GM19238 (cell line): ENCODE results near the gene ROBO1.
"Not testable (repeated sequence)": the region's sequence is repeated elsewhere in the genome, so short reads cannot be mapped to it uniquely, and the experiment has no call there.

ENCODE experiments used
- DNase-seq: peaks from one replicate; pipeline ENCODE4 v3.0.0; 2011; ENCODE audit warnings: low spot score; ENCODE audit not compliant: insufficient read length

The ROBO1 gene

GRCh38 chr3:79175870-79176269 is 591.9 kb downstream of the ROBO1 start:
- DNase-seq, result no peak

- not testable (repeated sequence) for DNase-seq
Observed at GRCh38 chr3:79173259-79173658, 594.5 kb downstream of the ROBO1 start.

- no peak for DNase-seq
Observed at GRCh38 chr3:79172241-79172640, 595.6 kb downstream of the ROBO1 start.

GRCh38 chr3:79170021-79170420 is 597.8 kb downstream of the ROBO1 start:
- DNase-seq, result no peak

- DNase-seq, result no peak
Observed at GRCh38 chr3:79167651-79168416, 600.0 kb downstream of the ROBO1 start.

- no peak for DNase-seq
Observed at GRCh38 chr3:79162653-79163052, 605.1 kb downstream of the ROBO1 start.

- no peak for DNase-seq
Observed at GRCh38 chr3:79161941-79162340, 605.9 kb downstream of the ROBO1 start.

- no peak for DNase-seq
Observed at GRCh38 chr3:79160421-79160820, 607.4 kb downstream of the ROBO1 start.

- DNase-seq, result no peak
Observed at GRCh38 chr3:79159736-79160135, 608.1 kb downstream of the ROBO1 start.

- DNase-seq, result no peak
Observed at GRCh38 chr3:79157191-79157590, 610.6 kb downstream of the ROBO1 start.

- no peak for DNase-seq
Observed at GRCh38 chr3:79154865-79155264, 612.9 kb downstream of the ROBO1 start.

- no peak for DNase-seq
Observed at GRCh38 chr3:79148786-79149185, 619.0 kb downstream of the ROBO1 start.

- no peak for DNase-seq
Observed at GRCh38 chr3:79146024-79146423, 621.8 kb downstream of the ROBO1 start.

- DNase-seq, result no peak
Observed at GRCh38 chr3:79140708-79141107, 627.1 kb downstream of the ROBO1 start.

- no peak for DNase-seq
Observed at GRCh38 chr3:79139395-79140068, 628.3 kb downstream of the ROBO1 start.

GRCh38 chr3:79125313-79125984 is 642.3 kb downstream of the ROBO1 start:
- DNase-seq, result no peak

- no peak for DNase-seq
Observed at GRCh38 chr3:79115458-79115857, 652.3 kb downstream of the ROBO1 start.

GRCh38 chr3:79113876-79114275 is 653.9 kb downstream of the ROBO1 start:
- no peak for DNase-seq

GRCh38 chr3:79111375-79112052 is 656.3 kb downstream of the ROBO1 start:
- DNase-seq, result no peak

GRCh38 chr3:79109754-79110153 is 658.0 kb downstream of the ROBO1 start:
- no peak for DNase-seq

GRCh38 chr3:79103307-79103706 is 664.5 kb downstream of the ROBO1 start:
- no peak for DNase-seq
